ENCODE results near the gene ROR2. TPM values are rescaled to one million over a fixed set of nuclear protein-coding genes. Genes with fewer than 3 reads are reported as not detected.
A peak's percentile ranks its signal among the peaks of the same experiment; 100 is the strongest.

The ROR2 gene
- polyA plus RNA-seq, 3 donors, result not detected

DNA sequence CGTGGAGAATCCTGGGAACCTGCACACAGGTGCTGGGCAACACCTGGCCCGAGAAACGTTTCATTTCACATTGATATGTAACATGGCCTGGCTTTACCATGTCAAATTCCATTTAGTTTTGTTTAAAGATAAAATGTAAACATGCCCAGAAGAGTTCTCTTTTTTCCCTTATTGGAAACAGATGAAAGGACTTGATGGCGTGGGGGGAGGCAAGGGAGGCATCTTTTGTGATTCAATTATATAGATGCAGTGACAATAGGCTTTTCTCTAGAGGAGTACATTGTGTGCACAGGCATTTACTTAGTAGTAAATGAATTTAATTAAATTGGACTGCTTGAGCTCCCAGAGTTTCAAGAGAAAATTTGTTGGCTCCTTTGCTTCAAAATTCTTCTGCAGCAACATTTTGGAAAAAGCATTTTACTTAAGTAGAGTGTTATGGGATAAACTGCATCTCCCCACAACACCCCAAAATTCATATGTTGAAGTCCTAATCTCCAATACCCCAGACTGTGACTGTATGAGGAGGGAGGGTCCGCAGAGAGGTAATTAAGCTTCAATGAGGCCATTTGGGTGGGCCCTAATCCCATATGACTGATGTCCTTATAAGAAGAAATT is 272.1 kb downstream of the ROR2 start:
- H3K27ac Mint-ChIP-seq, result no peak overlapping the region

DNA sequence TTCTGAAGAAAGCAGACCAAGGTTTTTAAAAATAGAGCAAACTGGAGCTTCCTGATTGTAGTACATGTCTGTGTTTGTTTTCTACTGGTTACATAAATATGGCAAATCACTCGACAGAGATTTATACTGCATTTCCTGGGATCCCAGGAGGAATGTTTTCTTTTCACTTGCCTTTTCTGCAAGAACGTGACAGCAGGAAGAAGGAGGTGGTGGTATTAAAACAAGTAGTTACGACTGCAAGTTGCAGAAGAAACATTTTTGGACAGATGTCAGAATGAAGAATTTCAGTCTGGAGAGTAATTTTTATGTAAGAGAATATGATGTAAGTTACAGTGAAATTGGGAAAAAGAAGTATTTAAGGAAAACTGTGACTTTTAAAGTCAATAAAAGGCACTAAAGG is 272.7 kb downstream of the ROR2 start:
- 75% methylated on average over 2 of the region's 3 CpGs for WGBS (ENCODE audit: insufficient coverage)
- H3K27me3 Mint-ChIP-seq (ENCODE audit: low read depth in 3 of 3), result peaks cover 0 to 10% (median 5%) of the 10 kb centered on the region in 3 donors
- H4K20me1 ChIP-seq (ENCODE audit: insufficient read depth, low read length), result no peaks in the 10 kb centered on the region

More for the DNA sequence above, 272.1 kb downstream of the ROR2 start:
- Mint-ChIP-seq H3K36me3 (no peaks in the 10 kb centered on the region), H3K4me3 (no peak overlapping the region), H3K9me3 (no peaks in the 10 kb centered on the region), H3K27me3 (ENCODE audit: low read depth in 3 of 3) (peaks cover 0 to 10% (median 5%) of the 10 kb centered on the region in 3 donors), H3K4me1 (peaks cover 14% of the 10 kb centered on the region)
- Histone ChIP-seq H3K4me3 (replicated peaks in 1 of 3; ENCODE audit: low read depth in 2 of 3, low read length in 3 of 3) (no peak overlapping the region), H3K36me3 (replicated peaks in 1 of 2; ENCODE audit: control insufficient read depth in 1 of 2, insufficient read depth in 2 of 2, low read length in 2 of 2) (no peaks in the 10 kb centered on the region), H3K79me2 (ENCODE audit: insufficient read depth, low read length) (no peaks in the 10 kb centered on the region), H3K27me3 (ENCODE audit: control insufficient read depth in 2 of 2, insufficient read depth in 2 of 2, low read length in 2 of 2) (peaks cover 2 to 4% of the 10 kb centered on the region in 2 donors), H3K9ac (ENCODE audit: insufficient read depth, low read length, poor library complexity, severe bottlenecking) (no peak overlapping the region), H4K20me1 (ENCODE audit: insufficient read depth, low read length) (no peaks in the 10 kb centered on the region), H2AFZ (ENCODE audit: insufficient read depth, low read depth, low read length, poor library complexity, severe bottlenecking) (no peak overlapping the region), H3K27ac (ENCODE audit: low read depth in 1 of 2, low read length in 2 of 2) (no peak overlapping the region), H3K4me1 (ENCODE audit: control insufficient read depth in 1 of 2, insufficient read depth in 2 of 2, low read length in 2 of 2) (peaks cover 11% of the 10 kb centered on the region in 2 donors), H3K9me3 (replicated peaks in 1 of 2; ENCODE audit: control insufficient read depth in 1 of 2, insufficient read depth in 1 of 2, low read length in 2 of 2) (no peaks in the 10 kb centered on the region), H3K4me2 (replicated peaks; ENCODE audit: extremely low read depth, low read length, poor library complexity, severe bottlenecking) (no peak overlapping the region)
- intact Hi-C loops (cut with micrococcal nuclease), result no loop called here
- no CpG with 5 or more reads among the region's 5 CpGs for WGBS (ENCODE audit: insufficient coverage)
- DNase-seq, result no peak
- TF ChIP-seq, protein P1, sequence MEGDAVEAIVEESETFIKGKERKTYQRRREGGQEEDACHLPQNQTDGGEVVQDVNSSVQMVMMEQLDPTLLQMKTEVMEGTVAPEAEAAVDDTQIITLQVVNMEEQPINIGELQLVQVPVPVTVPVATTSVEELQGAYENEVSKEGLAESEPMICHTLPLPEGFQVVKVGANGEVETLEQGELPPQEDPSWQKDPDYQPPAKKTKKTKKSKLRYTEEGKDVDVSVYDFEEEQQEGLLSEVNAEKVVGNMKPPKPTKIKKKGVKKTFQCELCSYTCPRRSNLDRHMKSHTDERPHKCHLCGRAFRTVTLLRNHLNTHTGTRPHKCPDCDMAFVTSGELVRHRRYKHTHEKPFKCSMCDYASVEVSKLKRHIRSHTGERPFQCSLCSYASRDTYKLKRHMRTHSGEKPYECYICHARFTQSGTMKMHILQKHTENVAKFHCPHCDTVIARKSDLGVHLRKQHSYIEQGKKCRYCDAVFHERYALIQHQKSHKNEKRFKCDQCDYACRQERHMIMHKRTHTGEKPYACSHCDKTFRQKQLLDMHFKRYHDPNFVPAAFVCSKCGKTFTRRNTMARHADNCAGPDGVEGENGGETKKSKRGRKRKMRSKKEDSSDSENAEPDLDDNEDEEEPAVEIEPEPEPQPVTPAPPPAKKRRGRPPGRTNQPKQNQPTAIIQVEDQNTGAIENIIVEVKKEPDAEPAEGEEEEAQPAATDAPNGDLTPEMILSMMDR (IDR thresholded peaks at IDR 0.05), result no peak

More for the DNA sequence above, 272.7 kb downstream of the ROR2 start:
- Histone ChIP-seq H3K27ac (ENCODE audit: low read depth in 1 of 2, low read length in 2 of 2) (no peak overlapping the region), H3K9ac (ENCODE audit: insufficient read depth, low read length, poor library complexity, severe bottlenecking) (no peak overlapping the region), H3K27me3 (ENCODE audit: control insufficient read depth in 2 of 2, insufficient read depth in 2 of 2, low read length in 2 of 2) (peaks cover 2 to 4% of the 10 kb centered on the region in 2 donors), H3K4me2 (replicated peaks; ENCODE audit: extremely low read depth, low read length, poor library complexity, severe bottlenecking) (no peak overlapping the region), H3K79me2 (ENCODE audit: insufficient read depth, low read length) (no peaks in the 10 kb centered on the region), H3K9me3 (replicated peaks in 1 of 2; ENCODE audit: control insufficient read depth in 1 of 2, insufficient read depth in 1 of 2, low read length in 2 of 2) (no peaks in the 10 kb centered on the region), H3K4me1 (ENCODE audit: control insufficient read depth in 1 of 2, insufficient read depth in 2 of 2, low read length in 2 of 2) (peaks cover 11% of the 10 kb centered on the region in 2 donors), H2AFZ (ENCODE audit: insufficient read depth, low read depth, low read length, poor library complexity, severe bottlenecking) (no peak overlapping the region), H3K36me3 (replicated peaks in 1 of 2; ENCODE audit: control insufficient read depth in 1 of 2, insufficient read depth in 2 of 2, low read length in 2 of 2) (no peaks in the 10 kb centered on the region), H3K4me3 (replicated peaks in 1 of 3; ENCODE audit: low read depth in 2 of 3, low read length in 3 of 3) (no peak overlapping the region)
- H3K27ac Mint-ChIP-seq, result no peak overlapping the region
- no peaks in the 10 kb centered on the region for H3K9me3 Mint-ChIP-seq
- H3K36me3 Mint-ChIP-seq, result no peaks in the 10 kb centered on the region
- peaks cover 14% of the 10 kb centered on the region for H3K4me1 Mint-ChIP-seq
- intact Hi-C loops (cut with micrococcal nuclease), result no loop called here
- TF ChIP-seq, protein P1 (IDR thresholded peaks at IDR 0.05), result no peak
- H3K4me3 Mint-ChIP-seq, result peak overlapping the region in 1 of 2 donors; percentile 8
- no peak for DNase-seq
